DMS114 treated with DMSO at 0.1 percent for 48 hours (cell line): Measurements from ENCODE around the gene PTPRT.

Experiments
- DNase-seq: peaks from one replicate; lab custom pipeline; 2025; ENCODE audit not compliant: unreplicated experiment; lab: John Stamatoyannopoulos, UW

Gene PTPRT

GRCh38 chr20:42740226-42740870 is 449.4 kb downstream of the PTPRT start:
- DNase-seq: no peak

GRCh38 chr20:42739683-42740082 is 450.0 kb downstream of the PTPRT start:
- DNase-seq: no peak

GRCh38 chr20:42735539-42735938 is 454.2 kb downstream of the PTPRT start:
- DNase-seq: no peak

GRCh38 chr20:42734660-42735368 is 454.9 kb downstream of the PTPRT start:
- DNase-seq: no peak

GRCh38 chr20:42721923-42722322 is 467.8 kb downstream of the PTPRT start:
- DNase-seq: no peak

GRCh38 chr20:42714298-42715141 is 475.2 kb downstream of the PTPRT start:
- DNase-seq: no peak

- no peak for DNase-seq
Measured at GRCh38 chr20:42708266-42708665, 481.4 kb downstream of the PTPRT start.

GRCh38 chr20:42706759-42707158 is 482.9 kb downstream of the PTPRT start:
- DNase-seq: no peak

- DNase-seq: no peak
Measured at GRCh38 chr20:42705550-42705949, 484.2 kb downstream of the PTPRT start.

GRCh38 chr20:42703744-42704143 is 486.0 kb downstream of the PTPRT start:
- no peak for DNase-seq

- no peak for DNase-seq
Measured at GRCh38 chr20:42701948-42702347, 487.8 kb downstream of the PTPRT start.

- no peak for DNase-seq
Measured at GRCh38 chr20:42700372-42700771, 489.3 kb downstream of the PTPRT start.

GRCh38 chr20:42697962-42698361 is 491.7 kb downstream of the PTPRT start:
- no peak for DNase-seq

GRCh38 chr20:42690842-42691437 is 498.8 kb downstream of the PTPRT start:
- DNase-seq: no peak

- DNase-seq: no peak
Measured at GRCh38 chr20:42688576-42688975, 501.1 kb downstream of the PTPRT start.

GRCh38 chr20:42686057-42686456 is 503.6 kb downstream of the PTPRT start:
- DNase-seq: no peak

- DNase-seq: no peak
Measured at GRCh38 chr20:42678895-42679294, 510.8 kb downstream of the PTPRT start.

- DNase-seq: no peak
Measured at GRCh38 chr20:42656130-42656529, 533.6 kb downstream of the PTPRT start.

GRCh38 chr20:42652266-42652665 is 537.4 kb downstream of the PTPRT start:
- DNase-seq: no peak

GRCh38 chr20:42650191-42650746 is 539.4 kb downstream of the PTPRT start:
- DNase-seq: no peak

- no peak for DNase-seq
Measured at GRCh38 chr20:42649748-42650147, 540.0 kb downstream of the PTPRT start.
